ENCODE results near the gene ZNF439.
A peak's percentile ranks its signal among the peaks of the same experiment; 100 is the strongest.
"Not testable (repeated sequence)": the region's sequence is repeated elsewhere in the genome, so short reads cannot be mapped to it uniquely, and the experiment has no call there.

ZNF439 gene

DNA sequence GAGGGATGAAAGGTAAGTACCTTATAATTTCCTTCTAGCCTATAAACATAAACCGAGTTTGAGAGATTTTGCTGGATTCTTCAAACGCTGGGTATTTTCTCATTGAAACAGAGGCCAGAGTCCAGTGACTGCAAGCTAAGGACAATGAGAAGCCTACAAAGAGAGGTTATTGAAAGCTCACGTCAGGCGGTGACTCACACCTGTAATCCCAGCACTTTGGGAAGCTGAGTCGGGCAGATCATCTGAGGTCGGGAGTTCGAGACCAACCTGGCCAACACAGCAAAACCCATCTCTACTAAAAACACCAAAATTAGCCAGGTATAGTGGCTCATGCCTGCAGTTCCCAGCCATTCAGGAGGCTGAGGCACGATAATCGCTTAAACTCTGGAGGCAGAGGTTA, 24.1 kb downstream of the ZNF439 start:
- no peak for DNase-seq

DNA sequence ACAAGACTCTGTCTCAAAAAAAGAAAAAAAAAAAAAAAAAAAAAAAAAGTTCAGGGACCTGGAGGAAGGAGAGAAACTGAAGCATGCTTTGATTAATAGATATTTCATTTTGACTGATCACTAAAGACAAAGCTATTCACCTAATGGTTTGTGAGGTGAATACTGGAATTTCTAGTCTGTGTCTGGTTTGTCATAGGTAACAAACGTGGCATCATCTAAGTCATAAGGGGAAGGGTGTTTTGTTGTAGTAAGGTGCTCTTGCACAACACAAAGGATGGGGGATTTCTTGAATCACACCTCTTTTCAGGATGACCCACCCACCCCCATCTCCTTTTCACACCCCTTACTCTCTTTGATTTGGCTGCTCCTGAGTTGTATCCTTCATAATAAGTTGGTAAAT, 25.2 kb downstream of the ZNF439 start:
- DNase-seq: no peak

DNA sequence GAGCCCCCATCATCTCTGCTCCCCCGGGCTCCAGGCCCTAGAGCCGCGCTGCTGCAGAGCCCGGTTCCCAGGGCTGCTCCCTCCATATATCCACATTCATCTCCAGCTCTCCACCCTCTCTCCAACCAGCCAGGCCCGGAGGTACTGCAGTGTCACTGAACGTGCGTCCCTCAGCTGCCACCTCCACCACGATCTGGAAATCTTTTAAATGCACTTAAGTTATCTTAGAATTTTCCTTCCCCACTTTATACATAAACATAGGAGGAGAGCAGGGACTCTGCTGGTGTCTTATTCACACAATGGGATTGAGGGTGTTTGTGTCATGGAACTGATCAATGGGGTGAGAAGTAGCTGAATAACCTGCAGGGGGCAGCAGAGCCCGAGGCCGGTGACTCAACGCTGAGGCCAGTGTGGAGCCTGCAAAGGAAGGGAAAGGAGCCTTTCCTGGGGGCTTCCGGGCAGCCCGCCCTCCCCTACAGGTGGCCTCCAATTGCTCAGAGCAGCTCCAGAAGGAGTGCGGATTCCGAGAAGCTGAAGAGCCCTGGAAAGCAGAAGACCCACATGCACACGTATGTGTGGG, 31.3 kb downstream of the ZNF439 start:
- not testable (repeated sequence) for DNase-seq

DNA sequence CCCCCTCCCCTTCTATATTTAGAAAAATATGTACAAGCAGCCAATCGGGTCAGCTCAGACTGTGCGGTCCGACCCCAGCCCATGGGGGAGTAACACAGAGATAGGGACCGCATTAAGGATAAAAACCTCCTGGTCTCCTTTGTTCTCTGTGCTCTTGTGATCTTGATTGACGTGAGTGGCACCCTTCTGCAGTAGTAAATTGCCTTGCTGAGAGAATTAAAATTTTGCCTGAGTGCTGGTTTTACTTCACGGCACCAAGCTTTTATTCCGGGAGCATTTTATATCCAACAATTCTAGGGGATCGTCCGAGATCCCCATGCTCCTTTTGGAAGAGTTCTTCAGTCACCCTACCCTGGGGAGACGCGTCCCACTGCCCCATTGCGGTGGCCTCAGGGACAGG, 32.1 kb downstream of the ZNF439 start:
- no peak for DNase-seq

DNA sequence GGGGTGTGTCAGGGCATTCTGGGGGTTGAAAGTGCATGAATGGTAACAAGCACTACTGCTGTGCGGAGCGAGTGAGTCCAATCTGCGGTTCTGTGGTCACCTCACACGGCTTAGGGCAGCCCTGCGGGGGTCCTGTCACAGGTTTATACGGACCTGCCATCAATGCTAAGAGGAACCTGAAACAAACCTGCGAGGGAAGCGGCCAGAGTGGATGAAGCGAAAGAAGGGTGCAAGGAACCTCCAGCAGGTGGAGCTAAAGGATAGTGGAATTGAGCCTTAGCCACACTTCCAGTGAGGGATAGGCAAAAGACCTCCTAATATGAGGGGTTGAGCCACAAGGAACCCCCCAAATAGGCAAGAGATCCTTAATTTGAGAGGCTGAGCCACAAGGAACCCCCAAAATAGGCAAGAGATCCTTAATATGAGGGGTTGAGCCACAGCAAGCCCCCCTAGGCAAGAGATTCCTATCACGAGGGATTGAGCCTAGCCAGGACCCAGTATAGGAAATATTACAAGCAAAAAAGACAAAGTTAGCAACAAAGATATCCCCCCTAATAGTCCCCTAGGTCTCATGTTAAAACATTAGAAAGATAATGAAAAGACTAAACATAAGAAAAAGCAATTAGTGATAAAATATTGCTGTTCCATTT, 32.8 kb downstream of the ZNF439 start:
- peak; percentile 10 to 58 for DNase-seq

DNA sequence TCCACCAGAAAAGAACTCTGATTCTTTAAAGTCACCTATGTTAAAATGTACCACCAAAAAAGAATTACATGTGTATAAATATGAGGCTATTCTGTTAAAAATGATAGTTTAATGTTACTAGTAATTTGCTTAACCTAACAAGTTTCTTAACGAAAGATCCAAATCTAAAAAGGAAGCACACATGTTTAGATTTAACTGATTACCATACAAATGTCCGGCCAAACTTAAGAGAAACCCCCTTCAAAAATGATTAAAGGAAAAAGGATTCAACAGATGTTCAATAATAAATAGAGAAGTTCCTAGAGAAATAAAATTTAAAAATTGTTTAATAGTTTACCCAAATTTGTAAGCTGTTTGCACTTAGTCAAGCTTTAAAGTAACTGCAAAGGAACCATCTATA, 34.1 kb downstream of the ZNF439 start:
- DNase-seq: no peak

DNA sequence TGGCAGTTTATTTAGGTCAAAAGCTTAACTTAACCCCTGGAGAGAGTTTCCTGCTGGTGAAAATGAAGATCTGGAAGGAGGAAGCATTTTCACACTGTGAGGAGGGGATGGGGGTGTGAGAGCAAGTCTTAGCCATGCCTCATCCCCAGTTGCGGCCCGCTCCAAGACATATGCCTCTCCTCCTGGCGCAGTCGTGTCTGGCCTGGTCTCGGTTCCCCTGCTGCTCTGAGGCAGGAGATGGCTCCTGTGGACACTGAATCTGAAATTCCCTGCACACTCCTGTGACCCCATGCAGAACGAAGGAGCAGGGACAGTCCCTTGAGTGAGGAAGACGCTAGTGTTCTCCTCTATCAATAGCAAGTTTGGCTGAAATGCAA, 38.7 kb downstream of the ZNF439 start:
- DNase-seq: no peak

DNA sequence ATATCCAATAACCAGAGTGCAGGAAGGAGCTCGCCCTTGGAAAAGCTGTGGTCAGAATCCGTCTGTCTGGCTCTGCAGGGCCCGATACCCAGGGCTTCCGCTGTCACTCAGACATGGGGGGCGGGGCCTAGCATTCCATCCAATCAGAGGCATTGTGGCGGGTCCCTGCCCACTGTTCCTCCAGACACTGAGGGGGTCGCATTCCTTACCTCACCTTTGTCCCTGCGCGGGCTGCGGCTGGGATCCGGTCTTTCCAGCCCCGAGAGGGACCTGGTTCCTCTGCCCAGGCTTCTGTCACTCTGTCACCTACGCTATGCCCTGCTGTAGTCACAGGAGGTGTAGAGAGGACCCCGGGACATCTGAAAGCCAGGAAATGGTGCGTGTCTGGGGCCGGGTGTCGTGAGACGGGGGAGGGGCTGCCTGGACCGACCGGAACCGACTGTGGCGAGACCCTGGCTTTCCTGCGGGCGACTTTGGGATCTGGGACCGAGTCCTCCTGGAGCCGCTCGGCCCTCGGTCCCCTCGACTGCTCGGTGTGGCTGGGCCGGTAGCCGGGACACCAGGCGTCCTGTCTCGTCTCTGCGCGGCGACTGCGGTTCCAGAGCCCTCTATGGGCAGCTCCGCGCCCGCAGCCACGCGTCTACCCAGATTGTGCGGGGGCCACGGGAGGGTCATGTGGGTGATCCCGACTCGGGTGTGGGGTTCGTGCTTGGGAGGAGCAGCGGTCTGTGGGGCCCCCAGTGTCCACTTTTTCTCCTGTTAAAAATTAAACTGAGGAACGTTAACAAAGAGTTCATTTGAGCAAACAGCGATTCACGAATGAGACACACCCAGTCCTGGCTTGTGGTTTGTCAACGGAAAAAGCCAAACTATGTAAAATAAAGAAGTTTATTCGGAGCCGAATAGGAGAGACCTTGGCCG, 39.3 kb downstream of the ZNF439 start, which contains the start of gene ZNF69:
Gene ZNF69 (plus strand): TSS at position 172 of the 921 bp plus-strand sequence. CDS start 142 bp downstream, at position 314.
- peak; percentile 9 to 70 for DNase-seq

DNA sequence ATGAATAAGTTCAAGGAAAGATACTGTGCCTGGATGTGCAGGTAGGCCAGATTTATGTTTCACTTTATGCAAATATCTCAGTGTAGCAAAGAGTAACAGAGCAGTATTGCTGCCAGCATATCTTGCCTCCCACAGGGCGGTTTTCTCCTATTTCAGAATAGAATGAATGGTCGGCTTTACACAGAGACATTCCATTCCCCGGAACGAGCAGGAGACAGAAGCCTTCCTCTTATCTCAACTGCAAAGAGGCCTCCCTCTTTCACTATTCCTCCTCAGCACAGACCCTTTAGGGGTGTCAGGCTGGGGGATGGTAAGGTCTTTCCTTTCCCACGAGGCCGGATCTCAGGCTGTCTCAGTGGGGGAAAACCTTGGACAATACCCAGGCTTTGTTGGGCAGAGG, 41.4 kb downstream of the ZNF439 start:
- not testable (repeated sequence) for DNase-seq

DNA sequence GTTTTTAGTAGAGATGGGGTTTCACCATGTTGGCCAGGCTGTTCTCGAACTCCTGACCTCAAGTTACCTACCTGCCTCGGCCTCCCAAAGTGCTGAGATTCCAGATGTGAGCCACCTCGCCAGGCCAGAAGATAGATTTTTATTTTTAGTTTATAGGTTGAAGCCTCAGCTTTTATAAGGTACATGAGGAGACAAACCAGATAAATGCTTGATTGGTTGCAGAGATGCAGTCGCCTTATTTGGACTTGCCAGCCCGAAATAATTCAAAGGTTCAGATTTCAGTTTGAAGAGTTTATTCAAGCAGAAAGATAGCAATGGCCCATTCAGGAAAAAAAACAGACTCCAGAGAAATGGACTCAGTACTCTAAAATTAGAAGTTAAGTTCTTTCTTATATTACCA, 42.1 kb downstream of the ZNF439 start:
- no peak for DNase-seq

DNA sequence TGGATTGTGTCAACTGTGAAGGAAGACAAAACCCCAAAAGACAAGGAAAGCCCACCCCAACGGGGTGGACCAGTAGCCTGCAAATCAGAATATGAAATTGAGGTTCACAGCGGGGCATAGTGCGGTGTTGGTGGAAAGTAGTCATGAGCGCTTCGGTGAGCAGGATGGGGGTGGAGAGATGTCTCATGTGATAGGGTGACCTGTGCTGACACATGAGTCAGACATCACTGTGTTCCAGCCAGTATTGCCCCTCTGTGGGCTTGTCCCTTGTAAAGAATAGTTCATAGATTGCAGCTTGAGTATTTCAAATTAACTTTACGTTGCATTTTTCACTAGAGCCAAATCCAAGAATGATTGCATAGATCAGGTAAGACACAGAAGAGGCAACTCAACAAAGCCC, 46.3 kb downstream of the ZNF439 start:
- DNase-seq: no peak

DNA sequence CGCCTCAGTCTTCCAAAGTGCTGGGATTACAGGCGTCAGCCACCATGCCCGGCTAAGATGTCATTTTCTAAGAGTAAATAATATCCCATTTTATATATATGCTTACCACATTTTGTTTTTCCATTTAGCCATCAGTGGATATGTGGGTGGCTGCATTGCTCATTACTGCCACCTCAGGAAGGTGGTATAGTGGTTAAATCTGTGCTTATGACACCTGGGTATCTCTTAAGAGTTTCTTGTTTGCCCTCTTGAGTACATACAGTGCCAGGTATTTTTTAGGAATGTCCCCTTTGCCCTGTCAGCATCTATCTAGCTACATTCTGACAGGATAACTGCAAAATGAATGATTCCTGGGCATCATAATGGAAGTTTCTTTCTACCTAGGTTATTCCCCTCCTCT, 53.7 kb downstream of the ZNF439 start:
- no peak for DNase-seq

DNA sequence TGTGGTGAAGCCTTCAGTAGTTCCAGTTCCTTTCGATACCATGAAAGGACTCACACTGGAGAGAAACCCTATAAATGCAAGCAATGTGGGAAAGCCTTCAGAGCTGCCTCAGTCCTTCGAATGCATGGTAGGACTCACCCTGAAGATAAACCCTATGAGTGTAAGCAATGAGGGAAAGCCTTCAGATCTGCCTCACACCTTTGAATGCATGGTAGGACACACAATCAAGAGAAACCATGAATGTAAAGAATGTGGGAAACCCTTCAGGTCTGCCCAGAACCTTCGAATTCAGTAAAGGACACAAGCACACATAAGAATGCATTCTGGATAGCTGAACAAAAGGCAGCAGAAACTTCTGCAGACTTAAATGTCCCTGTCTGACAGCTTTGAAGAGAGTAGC, 57.4 kb downstream of the ZNF439 start:
- no peak for DNase-seq

DNA sequence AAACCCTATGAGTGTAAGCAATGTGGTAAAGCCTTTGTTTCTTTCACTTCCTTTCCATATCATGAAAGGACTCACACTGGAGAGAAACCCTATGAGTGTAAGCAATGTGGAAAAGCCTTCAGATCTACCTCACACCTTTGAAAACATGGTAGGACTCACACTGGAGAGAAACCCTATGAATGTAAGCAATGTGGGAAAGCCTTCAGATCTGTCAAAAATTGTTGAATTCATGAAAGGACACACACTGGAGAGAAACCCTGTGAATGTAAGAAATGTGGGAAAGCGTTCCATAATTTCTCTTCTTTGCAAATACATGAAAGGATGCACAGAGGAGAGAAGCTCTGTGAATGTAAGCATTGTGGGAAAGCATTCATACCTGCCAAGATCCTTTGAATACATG, 63.4 kb downstream of the ZNF439 start:
- DNase-seq: not testable (repeated sequence)

DNA sequence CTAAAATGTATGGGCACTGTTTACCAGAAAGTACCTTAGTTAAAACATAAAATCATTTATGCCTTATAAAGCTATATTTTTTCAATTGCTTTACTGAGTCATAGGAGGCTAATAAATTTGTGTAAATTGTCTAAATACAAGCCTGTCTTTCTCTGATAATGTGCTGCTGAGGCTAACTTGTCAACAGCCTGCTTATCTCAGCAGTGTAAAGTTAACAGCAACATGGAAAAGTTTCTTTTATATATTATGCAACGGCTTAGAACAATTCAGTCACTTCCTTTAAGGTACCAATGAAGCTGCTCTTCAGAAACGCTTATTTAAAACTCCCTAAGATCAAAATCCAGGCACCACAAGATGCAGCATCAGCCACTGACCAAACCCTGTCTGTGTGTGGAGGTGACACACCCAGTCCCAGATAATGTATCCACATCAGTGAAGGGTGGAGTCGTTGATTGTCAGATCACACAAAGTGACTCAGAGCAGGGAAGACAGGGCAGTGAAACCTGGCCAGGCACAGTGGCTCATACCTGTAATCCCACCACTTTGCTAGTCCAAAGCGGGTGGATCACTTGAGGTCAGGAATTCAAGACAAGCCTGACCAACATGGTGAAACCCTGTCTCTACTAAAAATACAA, 66.0 kb downstream of the ZNF439 start:
- not testable (repeated sequence) for DNase-seq

Measured in NCI-H1930 (cell line).